Measurements from ENCODE around the gene KIF17.

GRCh38 chr1:20619999-20620398 is 97.8 kb downstream of the KIF17 start:
- TF ChIP-seq, protein P1, sequence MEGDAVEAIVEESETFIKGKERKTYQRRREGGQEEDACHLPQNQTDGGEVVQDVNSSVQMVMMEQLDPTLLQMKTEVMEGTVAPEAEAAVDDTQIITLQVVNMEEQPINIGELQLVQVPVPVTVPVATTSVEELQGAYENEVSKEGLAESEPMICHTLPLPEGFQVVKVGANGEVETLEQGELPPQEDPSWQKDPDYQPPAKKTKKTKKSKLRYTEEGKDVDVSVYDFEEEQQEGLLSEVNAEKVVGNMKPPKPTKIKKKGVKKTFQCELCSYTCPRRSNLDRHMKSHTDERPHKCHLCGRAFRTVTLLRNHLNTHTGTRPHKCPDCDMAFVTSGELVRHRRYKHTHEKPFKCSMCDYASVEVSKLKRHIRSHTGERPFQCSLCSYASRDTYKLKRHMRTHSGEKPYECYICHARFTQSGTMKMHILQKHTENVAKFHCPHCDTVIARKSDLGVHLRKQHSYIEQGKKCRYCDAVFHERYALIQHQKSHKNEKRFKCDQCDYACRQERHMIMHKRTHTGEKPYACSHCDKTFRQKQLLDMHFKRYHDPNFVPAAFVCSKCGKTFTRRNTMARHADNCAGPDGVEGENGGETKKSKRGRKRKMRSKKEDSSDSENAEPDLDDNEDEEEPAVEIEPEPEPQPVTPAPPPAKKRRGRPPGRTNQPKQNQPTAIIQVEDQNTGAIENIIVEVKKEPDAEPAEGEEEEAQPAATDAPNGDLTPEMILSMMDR (IDR thresholded peaks at IDR 0.05; ENCODE audit: insufficient read depth, low read depth, low read length), result no peak
- no peak for TF ChIP-seq EZH2 (IDR thresholded peaks at IDR 0.05; ENCODE audit: insufficient read depth, low read length)
